ENCODE results near the gene ACHE. TPM values are rescaled to one million over a fixed set of nuclear protein-coding genes. Genes with fewer than 3 reads are reported as not detected.

The ACHE gene
- total RNA-seq, 1 experiment from 2014 or later = 7.0 TPM

DNA sequence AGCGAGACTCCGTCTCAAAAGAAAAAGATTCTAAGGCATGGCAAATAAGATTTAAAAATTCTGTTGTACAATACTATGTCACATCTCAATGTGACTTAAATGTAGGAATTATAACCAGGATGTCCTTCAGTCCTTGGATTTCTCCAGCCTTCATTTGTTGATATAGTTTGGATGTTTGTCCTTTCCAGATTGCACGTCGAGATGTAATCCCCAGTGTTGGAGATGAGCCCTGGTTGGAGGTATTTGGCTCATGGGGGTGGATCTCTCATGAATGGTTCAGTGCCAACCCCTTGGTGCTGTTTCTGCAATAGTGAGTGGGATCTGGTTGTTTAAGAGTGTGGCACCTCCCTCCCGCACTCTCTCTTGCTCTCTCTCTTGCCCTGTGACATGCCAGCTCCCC lies 12.8 kb upstream of the ACHE start:
- Mint-ChIP-seq H3K27ac (no peak overlapping the region), H3K36me3 (ENCODE audit: insufficient read depth in 1 of 3, low read depth in 3 of 3) (no peaks in the 10 kb centered on the region), H3K9me3 (no peaks in the 10 kb centered on the region; a peak in 2 of 5 replicates), H3K4me3 (no peak overlapping the region), H3K27me3 (ENCODE audit: low read depth) (no peaks in the 10 kb centered on the region), H3K4me1 (0 out of 4 replicates have a peak, but pooled peaks cover 0 to 4% of the 10 kb centered on the region in 2 experiments)
- no peak overlapping the region for H3K27ac ChIP-seq (ENCODE audit: insufficient read length, low read depth, low read length)
- H3K23me2 ChIP-seq (ENCODE audit: insufficient read length, low read depth, low read length, poor library complexity, severe bottlenecking) = no peaks in the 10 kb centered on the region
- H3K14ac ChIP-seq (ENCODE audit: insufficient read depth, low read length) = no peak overlapping the region
- no peak overlapping the region for H3K56ac ChIP-seq (ENCODE audit: insufficient read length, low read depth, low read length)
- no peak overlapping the region for H4K91ac ChIP-seq (ENCODE audit: insufficient read length, low read depth, low read length)
- H3K4ac ChIP-seq (ENCODE audit: low read depth, low read length) = no peak overlapping the region
- H3K79me1 ChIP-seq (ENCODE audit: insufficient read depth, low read depth, low read length, poor library complexity, severe bottlenecking) = no peaks in the 10 kb centered on the region
- H3T11ph ChIP-seq (ENCODE audit: low read length) = no peak overlapping the region
- H3K4me2 ChIP-seq (ENCODE audit: insufficient read depth, insufficient read length, low read length) = no peak overlapping the region
- no peaks in the 10 kb centered on the region for H3K9me3 ChIP-seq (ENCODE audit: control insufficient read depth, low read depth, low read length)
- no peaks in the 10 kb centered on the region for H3K4me1 ChIP-seq (ENCODE audit: insufficient read depth, low read length)
- no peak overlapping the region for H2BK15ac ChIP-seq (ENCODE audit: low read depth, low read length)
- no peaks in the 10 kb centered on the region for H4K20me1 ChIP-seq (ENCODE audit: control insufficient read depth, insufficient read depth, insufficient read length)
- DNase-seq = no peak
- no peak overlapping the region for H3K18ac ChIP-seq (ENCODE audit: insufficient read length, low read depth, low read length)
- H2BK5ac ChIP-seq (ENCODE audit: insufficient read length, low read length) = no peak overlapping the region
- H2AFZ ChIP-seq (ENCODE audit: low read length) = no peak overlapping the region
- TF ChIP-seq CTCF (conservative IDR thresholded peaks at IDR 0.05) = no peak
- H2BK12ac ChIP-seq (ENCODE audit: insufficient read length, low read depth, low read length) = no peak overlapping the region
- H3K9ac ChIP-seq (ENCODE audit: extremely low read depth, insufficient read length, low read length) = no peak overlapping the region
- no peak overlapping the region for H4K8ac ChIP-seq (replicated peaks; ENCODE audit: insufficient read length, low read depth, low read length)
- H2BK120ac ChIP-seq (ENCODE audit: low read depth, low read length, poor library complexity, severe bottlenecking) = no peak overlapping the region
- H3K23ac ChIP-seq (ENCODE audit: insufficient read length, low read depth, low read length) = no peak overlapping the region
- no peak overlapping the region for H2BK20ac ChIP-seq (ENCODE audit: low read depth, low read length, poor library complexity, severe bottlenecking)
- no peak overlapping the region for H4K5ac ChIP-seq (ENCODE audit: insufficient read length, low read depth, low read length)
- H3K27me3 ChIP-seq (ENCODE audit: insufficient read depth, low read length) = no peaks in the 10 kb centered on the region
- no CpG with 5 or more reads among the region's 5 CpGs for WGBS (ENCODE audit: extremely low coverage, insufficient read length, low lambda C conversion rate)
- no peaks in the 10 kb centered on the region for H3K79me2 ChIP-seq (ENCODE audit: insufficient read depth, low read length)
- H2AK5ac ChIP-seq (ENCODE audit: insufficient read length, low read length) = no peak overlapping the region

Data from H9 (cell line).